NCI-H128 (cell line): Measurements from ENCODE around the gene NKTR.
"Not testable (repeated sequence)": the region's sequence is repeated elsewhere in the genome, so short reads cannot be mapped to it uniquely, and the experiment has no call there.

Source experiments
- DNase-seq: peaks from one replicate; lab custom pipeline; 2025; ENCODE audit not compliant: unreplicated experiment; lab: John Stamatoyannopoulos, UW

NKTR gene

DNA sequence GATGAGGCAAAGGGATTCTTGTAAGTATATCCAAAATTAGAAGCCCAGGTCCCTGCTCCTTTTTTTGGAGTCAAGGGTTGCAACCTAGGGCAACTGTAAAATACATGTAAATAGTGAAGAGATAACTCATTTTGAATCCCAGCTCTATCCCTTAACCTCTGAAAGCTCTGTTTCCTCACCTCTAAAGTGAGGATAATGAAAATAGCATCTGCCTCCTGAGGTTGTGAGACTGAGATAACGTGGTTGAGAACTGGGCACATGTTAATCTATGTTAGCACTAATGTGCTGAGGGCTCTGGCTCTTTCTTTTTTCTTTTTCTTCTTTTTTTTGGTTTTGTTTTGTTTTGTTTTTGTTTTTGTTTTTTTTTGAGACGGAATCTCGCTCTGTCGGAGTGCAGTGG lies 4.8 kb upstream of the NKTR start:
- no peak for DNase-seq

DNA sequence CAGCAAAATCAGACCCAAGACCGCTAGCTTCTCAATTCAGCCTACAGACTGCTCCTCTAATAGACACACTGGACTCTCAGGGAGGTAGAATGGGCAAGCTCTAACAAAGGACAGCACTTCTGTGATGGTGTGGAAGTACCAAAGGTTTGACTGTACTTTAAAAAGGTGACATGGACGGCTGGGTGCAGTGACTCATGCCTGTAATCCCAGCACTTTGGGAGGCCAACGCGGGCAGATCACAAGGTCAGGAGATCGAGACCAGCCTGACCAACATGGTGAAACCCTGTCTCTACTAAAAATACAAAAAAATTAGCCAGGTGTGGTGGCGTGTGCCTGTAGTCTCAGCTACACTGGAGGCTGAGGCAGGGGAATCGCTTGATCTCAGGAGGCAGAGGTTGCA lies 3.4 kb upstream of the NKTR start:
- not testable (repeated sequence) for DNase-seq

DNA sequence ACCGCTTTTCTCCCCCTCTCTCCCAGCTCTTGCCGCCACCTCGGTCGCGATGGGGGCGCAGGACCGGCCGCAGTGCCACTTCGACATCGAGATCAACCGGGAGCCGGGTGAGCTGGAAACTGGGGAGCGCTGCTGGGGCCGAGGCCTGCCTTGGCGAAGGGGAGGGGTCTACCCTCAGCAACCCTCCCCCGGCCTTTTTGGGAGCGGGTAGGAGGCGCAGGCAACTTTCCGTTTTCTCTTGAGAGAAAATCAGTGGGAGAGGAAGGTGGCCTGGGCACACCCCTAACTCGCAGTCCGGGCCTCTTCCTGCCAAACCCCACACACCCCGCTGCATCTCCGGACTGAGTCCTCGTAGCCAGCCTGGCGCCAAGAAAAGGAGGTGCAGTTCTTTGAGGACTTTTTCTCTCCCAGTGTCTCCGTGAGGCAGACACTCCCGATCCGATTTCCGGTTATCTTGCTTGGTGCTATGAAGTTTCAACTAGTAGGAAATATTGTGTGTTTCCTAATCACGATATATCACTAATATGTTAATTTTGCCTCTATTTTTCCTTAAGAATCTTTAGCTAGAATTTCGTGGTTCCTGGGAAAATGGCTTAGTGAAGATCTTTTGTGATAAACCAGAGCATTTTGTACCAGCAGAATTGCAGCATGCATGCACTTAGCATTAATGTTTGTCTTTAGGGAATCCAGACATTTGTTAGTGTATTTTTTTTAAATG lies 631 bp downstream of the NKTR start:
- DNase-seq = no peak

DNA sequence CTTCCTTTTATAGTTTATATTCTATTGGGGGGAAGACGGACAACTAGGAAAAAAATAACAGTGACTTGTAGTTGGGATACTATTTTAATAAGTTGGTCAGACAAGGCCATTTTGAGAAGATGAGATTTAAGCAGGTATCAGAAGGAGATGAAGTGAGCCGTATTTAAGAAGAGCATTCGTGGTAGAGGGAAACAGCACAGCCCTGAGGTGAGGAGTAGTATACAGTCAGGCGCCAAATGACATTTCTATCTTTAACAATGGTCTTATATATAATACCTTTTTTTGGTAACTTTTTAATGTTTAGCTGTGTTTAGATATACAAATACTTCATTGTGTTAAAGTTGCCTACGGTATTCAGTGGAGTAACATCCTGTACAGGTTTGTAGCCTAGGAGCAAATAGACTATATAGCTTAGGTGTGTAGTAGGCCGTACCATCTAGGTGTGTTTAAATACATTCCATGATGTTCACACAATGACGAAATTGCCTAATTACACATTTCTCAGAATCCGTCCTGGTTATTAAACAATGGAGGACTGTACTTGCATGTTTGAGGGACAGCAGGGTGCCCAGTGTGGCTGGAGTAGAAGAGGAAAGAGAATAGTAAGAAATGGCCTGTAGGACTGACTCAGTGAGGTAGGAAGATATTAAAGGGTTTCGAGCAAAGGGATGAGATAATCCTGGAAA lies 1.6 kb downstream of the NKTR start:
- DNase-seq = no peak

DNA sequence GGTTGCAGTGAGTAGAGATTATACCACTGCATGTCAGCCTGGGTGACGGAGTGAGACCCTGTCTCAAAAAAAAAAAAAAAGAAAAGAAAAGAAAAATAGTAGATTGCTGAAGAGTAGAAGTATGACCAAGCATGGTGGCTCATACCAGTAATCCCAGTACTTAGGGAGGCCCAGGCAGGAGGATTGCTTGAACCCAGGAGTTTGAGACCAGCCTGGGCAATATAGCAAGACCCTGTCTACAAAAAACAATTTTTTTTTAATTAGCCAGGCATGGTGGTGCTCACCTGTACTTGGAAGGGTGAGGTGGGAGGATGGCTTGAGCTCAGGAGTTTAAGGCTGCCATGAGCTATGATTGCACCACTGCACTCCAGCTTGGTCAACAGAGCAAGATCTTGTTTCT lies 2.5 kb downstream of the NKTR start:
- no peak for DNase-seq

DNA sequence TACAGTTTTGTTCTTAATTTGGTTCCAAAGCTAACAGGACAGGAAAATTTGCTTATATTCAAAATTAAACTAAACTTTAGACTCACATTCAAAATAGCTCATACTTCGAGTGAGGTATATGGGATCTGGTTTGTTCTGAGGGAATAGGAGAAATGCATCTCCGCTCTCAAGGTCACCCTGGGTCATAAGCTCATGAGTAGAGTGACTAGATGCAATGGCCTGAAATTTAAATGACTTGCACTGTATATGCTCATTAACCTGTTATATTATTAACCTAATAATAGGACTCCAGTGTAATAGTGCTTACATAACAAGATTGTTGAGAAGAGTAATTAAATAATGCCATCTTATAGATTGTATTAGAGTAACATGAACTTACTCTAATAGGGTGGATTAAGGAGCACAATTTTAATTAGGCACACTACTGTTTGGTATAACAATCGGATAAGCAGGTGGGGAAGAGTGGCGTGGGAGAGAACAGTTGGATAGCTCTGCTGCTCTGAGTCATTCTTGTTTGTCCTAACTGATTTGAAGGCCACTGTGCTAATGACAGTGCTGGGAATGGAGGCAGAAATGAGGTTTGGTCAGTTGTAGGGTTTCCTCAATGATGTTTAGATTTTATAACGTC lies 5.2 kb downstream of the NKTR start:
- no peak for DNase-seq

DNA sequence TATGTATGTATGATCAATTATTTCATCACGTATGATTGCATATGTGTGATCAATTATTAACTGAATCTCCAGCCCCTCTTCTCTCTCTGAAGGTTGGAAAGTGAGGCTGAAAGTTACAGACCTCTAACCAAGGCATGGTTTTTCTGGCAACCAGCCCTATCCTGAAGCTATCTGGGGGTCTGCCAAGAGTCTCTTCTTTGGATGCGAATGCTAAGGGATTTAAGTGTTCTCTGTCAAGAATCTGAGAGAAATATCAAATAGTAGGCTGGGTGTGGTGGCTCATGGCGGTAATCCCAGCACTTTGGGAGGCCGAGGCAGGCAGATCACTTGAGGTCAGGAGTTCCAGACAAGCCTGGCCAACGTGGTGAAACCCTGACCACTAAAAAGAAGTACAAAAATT lies 8.1 kb downstream of the NKTR start:
- no peak for DNase-seq

DNA sequence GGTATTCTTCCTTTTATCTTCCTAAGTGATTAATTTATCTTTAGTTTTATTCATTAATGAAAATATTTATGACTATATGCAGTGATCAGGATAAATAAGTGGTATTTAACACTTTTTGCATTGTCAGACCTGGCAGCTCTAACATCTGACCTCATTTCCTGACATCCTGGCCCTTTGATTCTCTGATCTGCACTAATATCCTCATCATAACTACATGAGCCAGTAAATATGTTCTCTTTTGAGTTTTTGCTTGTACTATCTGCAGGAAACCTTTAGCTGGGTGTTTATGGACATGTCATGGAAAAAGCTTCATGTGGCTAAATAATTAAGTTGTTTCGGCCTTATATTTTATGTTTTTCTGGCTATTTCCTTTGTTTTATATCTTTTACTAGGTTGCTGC lies 10.5 kb downstream of the NKTR start:
- DNase-seq = no peak

DNA sequence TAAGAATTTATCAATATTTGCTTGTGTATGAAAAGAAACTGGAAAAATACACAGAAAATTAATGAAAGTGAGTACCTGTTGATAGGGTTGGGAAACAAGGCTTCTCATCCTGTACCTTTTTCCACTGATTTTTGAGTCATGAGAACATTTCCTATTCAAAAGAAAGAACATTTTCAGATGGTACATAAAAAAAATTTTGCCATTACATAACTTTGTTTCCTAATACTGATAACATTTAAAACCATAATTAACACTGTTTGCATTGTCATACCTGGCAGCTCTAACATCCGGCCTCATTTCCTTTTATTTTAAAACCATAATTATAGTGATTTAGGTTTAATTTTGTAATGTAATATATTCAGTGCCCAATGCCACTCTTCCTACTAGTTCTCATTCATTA lies 11.7 kb downstream of the NKTR start:
- no peak for DNase-seq

DNA sequence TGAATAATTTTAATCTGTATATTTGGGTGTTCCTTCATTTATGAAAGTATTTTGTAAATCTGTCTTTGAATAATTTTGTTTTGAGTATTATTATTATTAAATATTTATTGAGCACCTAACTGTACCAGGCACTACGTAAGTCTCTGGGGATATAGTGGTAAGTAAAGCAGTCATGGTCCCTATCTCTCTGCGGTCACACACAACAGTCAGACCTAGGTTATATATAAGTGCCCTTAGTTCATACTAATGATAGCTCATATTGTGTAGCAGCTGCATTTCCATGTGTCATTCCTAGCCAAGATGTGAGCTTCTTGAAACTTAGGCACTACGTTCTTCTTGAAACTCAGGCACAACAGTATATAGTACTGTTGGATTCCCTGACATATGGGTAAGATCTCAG lies 12.4 kb downstream of the NKTR start:
- no peak for DNase-seq

DNA sequence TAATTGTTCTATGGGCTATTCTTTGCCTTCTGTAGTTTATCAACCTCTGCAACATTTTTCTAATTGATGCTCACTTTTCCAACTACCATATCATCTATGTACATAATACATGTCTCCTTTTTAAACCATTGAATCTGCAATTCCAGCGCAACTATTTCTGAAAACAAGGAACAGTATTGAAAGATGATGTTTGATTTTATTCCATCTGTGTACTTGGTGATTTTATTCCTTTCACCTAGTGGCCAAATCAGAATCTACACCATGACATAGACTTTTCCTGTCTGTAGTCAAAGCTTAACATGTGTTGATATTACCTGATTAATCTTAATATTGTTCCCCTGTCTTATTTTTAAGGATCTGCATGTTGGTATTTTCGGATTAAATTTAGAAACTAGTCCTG lies 13.0 kb downstream of the NKTR start:
- DNase-seq = no peak

DNA sequence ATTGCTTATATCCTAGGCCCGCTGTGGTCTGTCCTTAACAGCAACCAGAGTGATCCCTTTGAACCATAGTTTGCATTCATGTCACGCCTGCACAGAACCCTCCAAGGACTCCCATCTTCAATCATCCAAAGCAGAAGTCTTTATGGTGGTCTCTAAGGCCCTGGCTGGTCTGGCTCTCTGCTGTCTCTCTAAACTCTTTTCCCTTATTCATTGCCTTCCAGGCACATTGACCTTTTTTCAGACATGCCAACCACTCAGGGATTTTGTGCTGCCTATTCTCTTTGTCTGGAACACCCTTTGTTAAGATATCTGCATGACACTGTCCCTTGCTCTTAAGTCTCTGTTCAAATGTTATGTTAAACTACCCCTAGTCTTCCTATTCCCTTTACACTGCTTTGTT lies 31.1 kb downstream of the NKTR start:
- DNase-seq = no peak

DNA sequence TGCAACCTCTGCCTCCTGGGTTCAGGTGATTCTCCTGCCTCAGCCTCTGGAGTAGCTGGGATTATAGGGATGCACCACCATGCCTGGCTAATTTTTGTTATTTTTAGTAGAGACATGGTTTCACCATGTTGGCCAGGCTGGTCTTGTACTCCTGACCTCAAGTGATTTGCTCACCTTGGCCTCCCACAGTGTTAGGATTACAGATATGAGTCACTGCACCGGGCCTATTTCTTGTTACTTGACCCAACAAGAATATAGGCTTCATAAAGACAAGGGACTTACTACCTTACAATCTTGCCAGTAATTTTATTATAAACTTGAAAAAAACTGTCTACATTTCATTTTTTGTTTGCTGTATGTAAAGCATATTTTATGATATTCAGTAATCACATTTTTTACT lies 31.7 kb downstream of the NKTR start:
- no peak for DNase-seq

DNA sequence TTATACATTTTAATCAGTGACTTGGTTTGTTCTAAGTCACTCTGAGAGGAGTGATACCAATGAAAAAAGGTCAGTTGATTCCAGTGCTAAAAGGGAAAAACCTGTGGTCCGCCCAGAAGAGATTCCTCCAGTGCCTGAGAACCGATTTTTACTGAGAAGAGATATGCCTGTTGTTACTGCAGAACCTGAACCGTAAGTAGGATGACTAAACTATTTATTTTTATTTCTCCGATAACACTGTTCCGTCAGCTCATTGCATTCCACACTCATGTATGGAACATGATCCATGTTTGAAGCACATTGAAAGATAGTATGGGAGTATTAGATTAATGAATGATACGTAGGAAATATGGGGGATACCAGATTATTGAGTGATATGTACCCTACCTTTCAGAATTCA lies 33.1 kb downstream of the NKTR start:
- no peak for DNase-seq

DNA sequence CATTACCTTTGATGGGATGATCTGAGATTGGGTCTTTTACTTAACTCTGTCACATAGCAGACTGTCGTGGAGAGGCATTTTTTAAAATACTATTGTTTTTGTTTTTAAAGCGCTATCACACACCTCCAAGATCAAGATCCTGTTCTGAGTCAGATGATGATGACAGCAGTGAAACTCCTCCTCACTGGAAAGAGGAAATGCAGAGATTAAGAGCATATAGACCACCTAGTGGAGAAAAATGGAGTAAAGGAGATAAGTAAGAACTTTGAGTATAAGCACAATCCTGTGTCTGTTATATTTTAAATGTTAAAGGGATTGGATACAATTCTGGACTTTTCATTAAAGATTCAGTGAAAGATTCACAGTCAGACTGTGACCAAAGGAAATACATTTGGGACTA lies 34.6 kb downstream of the NKTR start:
- DNase-seq = no peak

DNA sequence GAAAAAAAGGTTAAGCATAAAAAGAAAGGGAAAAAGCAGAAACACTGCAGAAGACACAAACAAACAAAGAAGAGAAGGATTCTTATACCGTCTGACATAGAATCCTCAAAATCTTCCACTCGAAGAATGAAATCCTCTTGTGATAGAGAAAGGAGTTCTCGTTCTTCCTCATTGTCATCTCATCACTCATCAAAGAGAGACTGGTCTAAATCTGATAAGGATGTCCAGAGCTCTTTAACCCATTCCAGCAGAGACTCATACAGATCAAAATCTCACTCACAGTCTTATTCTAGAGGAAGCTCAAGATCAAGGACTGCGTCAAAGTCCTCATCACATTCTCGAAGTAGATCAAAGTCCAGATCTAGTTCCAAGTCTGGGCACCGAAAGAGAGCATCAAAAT lies 36.5 kb downstream of the NKTR start:
- DNase-seq = no peak

DNA sequence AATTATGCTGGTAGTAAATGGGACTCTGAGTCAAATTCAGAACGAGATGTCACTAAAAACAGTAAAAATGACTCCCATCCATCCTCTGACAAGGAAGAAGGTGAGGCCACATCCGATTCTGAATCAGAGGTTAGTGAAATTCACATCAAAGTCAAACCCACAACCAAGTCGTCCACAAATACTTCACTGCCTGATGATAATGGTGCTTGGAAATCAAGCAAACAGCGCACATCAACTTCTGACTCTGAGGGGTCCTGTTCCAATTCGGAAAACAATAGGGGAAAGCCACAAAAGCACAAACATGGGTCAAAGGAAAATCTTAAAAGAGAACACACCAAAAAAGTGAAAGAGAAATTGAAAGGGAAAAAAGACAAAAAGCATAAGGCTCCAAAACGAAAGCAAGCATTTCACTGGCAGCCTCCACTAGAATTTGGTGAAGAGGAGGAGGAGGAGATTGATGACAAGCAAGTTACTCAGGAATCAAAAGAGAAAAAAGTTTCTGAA lies 37.9 kb downstream of the NKTR start:
- DNase-seq = no peak

DNA sequence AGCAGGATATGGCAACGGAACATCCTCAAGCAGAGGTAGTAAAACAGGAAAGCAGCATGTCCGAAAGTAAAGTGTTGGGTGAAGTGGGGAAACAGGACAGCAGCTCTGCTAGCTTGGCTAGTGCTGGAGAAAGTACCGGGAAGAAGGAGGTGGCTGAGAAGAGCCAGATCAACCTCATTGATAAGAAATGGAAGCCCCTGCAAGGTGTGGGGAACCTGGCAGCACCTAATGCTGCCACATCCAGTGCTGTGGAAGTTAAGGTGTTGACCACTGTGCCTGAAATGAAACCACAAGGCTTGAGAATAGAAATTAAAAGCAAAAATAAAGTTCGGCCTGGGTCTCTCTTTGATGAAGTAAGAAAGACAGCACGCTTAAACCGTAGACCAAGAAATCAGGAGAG lies 38.7 kb downstream of the NKTR start:
- no peak for DNase-seq

DNA sequence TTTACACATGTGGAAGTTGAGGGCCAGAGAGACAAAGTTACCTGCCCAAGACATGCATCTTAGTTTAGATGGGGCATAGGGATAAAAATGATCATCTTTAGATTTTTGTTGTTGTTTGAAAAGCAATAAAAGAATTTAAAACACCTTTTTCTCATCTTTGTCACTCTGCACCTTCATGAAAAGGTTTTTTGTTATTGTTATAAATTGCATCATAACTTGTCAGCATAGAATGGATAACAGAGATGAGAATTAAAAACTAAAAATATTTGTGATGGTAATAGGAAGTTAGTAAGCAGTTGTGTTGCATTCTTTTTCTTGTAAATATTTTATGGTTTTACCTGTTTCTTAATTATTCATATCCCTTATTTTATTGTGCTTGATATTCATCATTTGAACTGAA lies 39.6 kb downstream of the NKTR start:
- DNase-seq = no peak

DNA sequence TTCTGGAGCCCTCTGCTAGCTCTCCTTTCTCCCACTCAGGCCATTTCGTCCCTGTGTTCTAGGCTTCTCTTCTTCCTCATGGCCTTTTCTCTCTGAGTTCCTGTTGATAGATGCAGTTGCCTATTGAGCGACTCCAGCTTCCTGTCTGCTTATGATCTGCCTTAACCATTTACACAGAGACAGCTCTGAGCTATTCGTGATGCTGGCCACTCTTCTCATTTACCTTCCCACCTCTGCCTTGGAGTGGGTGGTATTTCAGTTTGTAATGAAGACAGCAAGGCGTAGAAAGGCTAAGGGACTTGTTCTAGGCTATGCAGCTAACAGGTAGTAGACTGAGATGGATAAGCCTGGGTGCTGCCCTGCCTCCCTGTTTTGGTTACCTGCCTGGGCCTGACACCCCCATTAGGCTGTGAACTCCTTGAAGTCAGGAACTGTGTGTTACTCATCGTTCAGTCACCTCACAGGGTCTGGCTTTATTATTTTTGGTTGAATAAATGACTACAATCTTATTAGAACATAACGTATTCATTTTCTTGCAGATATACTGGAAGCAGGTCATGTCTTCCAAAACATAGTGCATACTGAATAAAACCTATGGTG lies 40.4 kb downstream of the NKTR start:
- no peak for DNase-seq

DNA sequence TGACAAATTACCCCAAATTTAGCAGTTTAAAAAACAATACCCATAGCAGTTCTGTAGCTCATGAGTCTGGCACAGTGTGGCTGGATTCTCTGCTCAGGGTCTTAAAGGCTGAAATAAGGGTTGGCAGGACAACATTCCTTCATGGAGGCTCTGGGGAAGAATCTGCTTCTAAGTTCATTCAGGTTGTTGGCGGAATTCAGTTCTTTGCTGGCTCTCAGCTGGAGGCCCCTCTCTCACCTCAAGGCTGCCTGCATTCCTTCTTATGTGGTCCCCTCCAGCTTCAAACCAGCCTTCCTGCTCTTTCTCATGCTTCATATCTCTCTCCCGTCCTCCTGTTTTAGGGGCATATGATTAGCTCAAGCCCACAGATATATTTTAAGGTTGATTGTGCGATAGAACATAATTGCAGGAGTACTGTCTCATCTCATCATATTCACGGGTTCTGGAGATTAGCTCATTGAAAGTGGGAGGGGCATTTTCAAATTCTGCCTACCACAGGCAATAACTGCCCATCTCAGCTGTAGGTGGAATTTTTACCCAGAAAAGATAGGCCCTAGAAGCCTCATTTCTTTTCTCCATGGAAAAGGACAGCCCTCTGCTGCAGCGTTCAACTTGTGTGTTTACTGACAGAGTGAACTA lies 47.5 kb downstream of the NKTR start:
- DNase-seq = no peak

DNA sequence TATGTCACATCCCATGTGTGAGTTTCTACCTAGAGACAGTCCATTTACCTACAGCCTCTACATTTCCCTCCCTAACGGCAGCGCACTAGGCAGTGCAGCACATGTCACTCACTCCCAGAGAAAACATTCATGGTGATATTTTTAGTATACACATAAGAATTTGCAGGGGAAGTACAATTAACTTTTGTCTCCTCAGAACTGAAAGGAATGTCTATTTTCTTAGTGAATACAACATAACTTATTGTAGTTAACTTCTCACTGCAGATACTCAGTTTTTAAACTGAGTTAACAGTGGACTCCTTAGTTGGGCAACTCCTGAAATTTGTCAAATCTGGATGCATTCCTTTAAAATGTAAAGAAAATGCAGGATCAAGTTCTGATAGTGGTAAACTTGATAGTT lies 48.5 kb downstream of the NKTR start:
- no peak for DNase-seq
